Caco-2 (cell line): ENCODE measurements around the gene USP24. TPM values are rescaled to one million over a fixed set of nuclear protein-coding genes. Genes with fewer than 3 reads are reported as not detected.

ENCODE experiments used
- BruUV-seq: library from RNA; stranded (reverse); fragments of 400-500 nt; replicated peaks from 2 replicates; lab custom pipeline; 2021; lab: Mats Ljungman, UMichigan
- CTCF ChIA-PET: fragments of 300-600 bp; sonication (Branson Sonifier 250); formaldehyde crosslinking; loops from one replicate; lab custom pipeline; 2022; ENCODE audit warnings: antibody characterized with exemption; lab: Charles Lee
- POLR2A ChIA-PET: fragments of 300-600 bp; sonication (Branson Sonifier 250); formaldehyde crosslinking; loops from one replicate; lab custom pipeline; 2022; ENCODE audit warnings: antibody characterized with exemption; lab: Charles Lee
- DNase-seq, 2 experiments: peaks; one replicate each; pipeline versions ENCODE4 v3.0.0 to v3.0.0-alpha.2; 2020 to 2022
- H3K27me3 ChIP-seq: replicated peaks from 2 replicates; pipeline ENCODE4 v1.6.0; 2011; ENCODE audit warnings: low read length; ENCODE audit not compliant: control insufficient read depth, insufficient read depth
- H3K36me3 ChIP-seq: 2 replicates; pipeline ENCODE4 v1.5.1; 2011; ENCODE audit warnings: low read length; ENCODE audit not compliant: control insufficient read depth, insufficient read depth
- H3K4me1 ChIP-seq: fragments of 250-450 bp; sonication (Bioruptor Pico); 2 replicates; pipeline ENCODE4 v1.5.1; 2020; ENCODE audit warnings: mild to moderate bottlenecking
- H3K4me3 ChIP-seq: 2 replicates; pipeline ENCODE4 v1.5.1; 2011; ENCODE audit warnings: low read depth, mild to moderate bottlenecking, control low read depth, low read length
- H3K9me3 ChIP-seq: fragments of 250-450 bp; sonication (Bioruptor Pico); 2 replicates; pipeline ENCODE4 v1.5.1; 2020; ENCODE audit warnings: mild to moderate bottlenecking, moderate library complexity
- H3K27ac Mint-ChIP-seq: one replicate; pipeline ENCODE4 v1.8.0; 2022; ENCODE audit warnings: mixed read lengths; ENCODE audit not compliant: unreplicated experiment
- H3K27me3 Mint-ChIP-seq: one replicate; pipeline ENCODE4 v1.8.0; 2022; ENCODE audit warnings: mixed read lengths; ENCODE audit not compliant: insufficient read depth, unreplicated experiment
- H3K36me3 Mint-ChIP-seq: one replicate; pipeline ENCODE4 v1.8.0; 2022; ENCODE audit warnings: mild to moderate bottlenecking, mixed read lengths; ENCODE audit not compliant: insufficient read depth, unreplicated experiment
- H3K4me1 Mint-ChIP-seq: one replicate; pipeline ENCODE4 v1.8.0; 2022; ENCODE audit warnings: low read depth, mixed read lengths; ENCODE audit not compliant: unreplicated experiment
- H3K4me3 Mint-ChIP-seq: one replicate; pipeline ENCODE4 v1.8.0; 2022; ENCODE audit warnings: mild to moderate bottlenecking, moderate library complexity, mixed read lengths; ENCODE audit not compliant: unreplicated experiment
- H3K9me3 Mint-ChIP-seq: one replicate; pipeline ENCODE4 v1.8.0; 2022; ENCODE audit warnings: mixed read lengths; ENCODE audit not compliant: unreplicated experiment
- intact Hi-C: fragments of 100-400 bp; cut with micrococcal nuclease; formaldehyde crosslinking; loops from one replicate; pipeline ENCODE4 v1.10.0; 2022; ENCODE audit not compliant: unreplicated experiment
- total RNA-seq: library from RNA; stranded (reverse); gene quantifications from 2 replicates; pipeline ENCODE4 v1.2.3, GENCODE V29; 2022
- TF ChIP-seq, protein P1 (sequence below), 2 experiments: fragments of 200-600 bp in 1 of 2; IDR thresholded peaks; 1 replicate in 1 of 2; 2 replicates in 1 of 2; pipeline versions ENCODE4 v1.5.1 to v1.8.0; 2011 to 2022; ENCODE audit warnings: antibody characterized with exemption in 1 of 2, control low read depth in 1 of 2, inconsistent platforms in 1 of 2, low read depth in 1 of 2, low read length in 1 of 2, mild to moderate bottlenecking in 1 of 2, moderate library complexity in 1 of 2; ENCODE audit not compliant: insufficient read depth in 1 of 2, severe bottlenecking in 1 of 2, unreplicated experiment in 1 of 2

USP24 gene
- total RNA-seq, 1 experiment from 2014 or later = 34.7 TPM

DNA sequence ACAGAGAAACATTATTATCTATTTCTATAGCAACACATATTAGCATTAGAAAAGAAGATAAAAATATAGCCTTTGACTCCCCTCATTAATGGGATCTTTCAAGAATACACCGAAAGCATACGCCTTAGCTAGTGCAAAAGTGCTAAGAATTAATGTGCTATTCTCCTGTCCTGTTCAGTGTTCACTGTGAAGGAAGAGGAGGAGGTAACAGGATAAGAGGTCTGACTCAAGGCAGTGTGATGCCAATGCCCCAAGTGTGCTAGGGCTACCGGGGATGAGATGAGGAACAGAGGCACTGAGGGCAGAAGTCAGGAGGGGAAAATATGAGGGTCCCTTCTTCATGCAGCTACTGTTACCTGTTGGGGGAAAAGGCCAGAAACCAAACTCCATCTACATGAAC, 43.5 kb downstream of the USP24 start:
- CTCF ChIA-PET = no interaction called here

DNA sequence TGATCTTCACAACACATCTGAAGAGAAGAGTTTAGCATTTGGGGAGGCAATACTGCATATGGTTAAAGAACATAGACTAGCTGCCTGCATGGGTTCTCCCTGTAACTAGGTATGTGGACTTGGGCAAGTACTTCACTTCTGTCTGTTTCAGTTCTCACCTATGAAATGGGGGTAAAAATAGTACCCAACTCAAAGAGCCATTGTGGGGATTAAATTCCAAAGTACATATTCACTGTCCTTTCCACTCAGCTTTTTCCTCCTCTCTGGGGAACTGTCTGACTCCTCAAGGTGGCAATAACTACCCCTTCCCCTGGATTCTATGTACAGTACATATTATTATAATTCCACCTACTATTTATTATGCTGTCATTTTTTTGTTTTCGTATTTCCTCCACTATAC, 44.7 kb downstream of the USP24 start:
- H3K27me3 Mint-ChIP-seq = no peaks in the 10 kb centered on the region
- no peaks in the 10 kb centered on the region for H3K9me3 Mint-ChIP-seq
- no peak for DNase-seq
- Histone ChIP-seq H3K27me3 (no peaks in the 10 kb centered on the region), H3K4me3 (no peak overlapping the region), H3K4me1 (no peaks in the 10 kb centered on the region), H3K36me3 (no peaks in the 10 kb centered on the region; the same call in 1 of the 2 replicates), H3K9me3 (no peaks in the 10 kb centered on the region)
- no peak overlapping the region for H3K27ac Mint-ChIP-seq
- H3K4me1 Mint-ChIP-seq = no peaks in the 10 kb centered on the region
- ChIA-PET CTCF (no interaction called here), POLR2A (no interaction called here)
- no TSS peak for BruUV-seq
- TF ChIP-seq, protein P1, sequence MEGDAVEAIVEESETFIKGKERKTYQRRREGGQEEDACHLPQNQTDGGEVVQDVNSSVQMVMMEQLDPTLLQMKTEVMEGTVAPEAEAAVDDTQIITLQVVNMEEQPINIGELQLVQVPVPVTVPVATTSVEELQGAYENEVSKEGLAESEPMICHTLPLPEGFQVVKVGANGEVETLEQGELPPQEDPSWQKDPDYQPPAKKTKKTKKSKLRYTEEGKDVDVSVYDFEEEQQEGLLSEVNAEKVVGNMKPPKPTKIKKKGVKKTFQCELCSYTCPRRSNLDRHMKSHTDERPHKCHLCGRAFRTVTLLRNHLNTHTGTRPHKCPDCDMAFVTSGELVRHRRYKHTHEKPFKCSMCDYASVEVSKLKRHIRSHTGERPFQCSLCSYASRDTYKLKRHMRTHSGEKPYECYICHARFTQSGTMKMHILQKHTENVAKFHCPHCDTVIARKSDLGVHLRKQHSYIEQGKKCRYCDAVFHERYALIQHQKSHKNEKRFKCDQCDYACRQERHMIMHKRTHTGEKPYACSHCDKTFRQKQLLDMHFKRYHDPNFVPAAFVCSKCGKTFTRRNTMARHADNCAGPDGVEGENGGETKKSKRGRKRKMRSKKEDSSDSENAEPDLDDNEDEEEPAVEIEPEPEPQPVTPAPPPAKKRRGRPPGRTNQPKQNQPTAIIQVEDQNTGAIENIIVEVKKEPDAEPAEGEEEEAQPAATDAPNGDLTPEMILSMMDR (IDR thresholded peaks at IDR 0.05; ENCODE audit: insufficient read depth in 1 of 2, low read depth in 1 of 2, low read length in 1 of 2, severe bottlenecking in 1 of 2, unreplicated experiment in 1 of 2) = no peak
- H3K4me3 Mint-ChIP-seq = no peak overlapping the region
- H3K36me3 Mint-ChIP-seq = peaks cover 37% of the 10 kb centered on the region
- intact Hi-C loops = no loop called here

More for the DNA sequence above, 43.5 kb downstream of the USP24 start:
- intact Hi-C loops = no loop called here
- H3K4me3 Mint-ChIP-seq = no peak overlapping the region
- no peaks in the 10 kb centered on the region for H3K27me3 Mint-ChIP-seq
- peaks cover 32% of the 10 kb centered on the region for H3K36me3 Mint-ChIP-seq
- no TSS peak for BruUV-seq
- no peaks in the 10 kb centered on the region for H3K4me1 ChIP-seq
- H3K27ac Mint-ChIP-seq = no peak overlapping the region
- DNase-seq = no peak
- no peaks in the 10 kb centered on the region for H3K27me3 ChIP-seq
- H3K4me3 ChIP-seq = no peak overlapping the region
- no peaks in the 10 kb centered on the region for H3K4me1 Mint-ChIP-seq
- TF ChIP-seq, protein P1 (IDR thresholded peaks at IDR 0.05; ENCODE audit: insufficient read depth in 1 of 2, low read depth in 1 of 2, low read length in 1 of 2, severe bottlenecking in 1 of 2, unreplicated experiment in 1 of 2) = no peak
- POLR2A ChIA-PET = no interaction called here
- no peaks in the 10 kb centered on the region; the same call in 1 of the 2 replicates for H3K36me3 ChIP-seq
- no peaks in the 10 kb centered on the region for H3K9me3 ChIP-seq
- H3K9me3 Mint-ChIP-seq = no peaks in the 10 kb centered on the region

DNA sequence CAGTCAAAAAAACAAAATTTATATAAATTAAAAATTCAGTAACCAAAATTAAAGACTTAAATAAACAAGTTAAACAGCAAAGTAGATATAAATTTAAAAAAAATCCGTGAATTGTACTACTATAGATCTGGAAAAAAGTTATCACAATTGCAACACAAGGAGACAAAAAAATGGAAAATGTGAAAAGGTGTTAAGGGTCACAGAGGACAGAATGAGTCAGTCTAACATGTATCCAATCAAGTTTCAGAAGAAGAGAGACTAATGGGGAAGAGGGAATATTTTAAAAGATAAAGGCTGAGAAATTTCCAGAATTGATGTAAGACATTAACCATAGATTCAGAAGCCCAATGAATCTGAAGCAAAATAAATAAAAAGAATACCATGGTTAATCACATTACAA, 46.0 kb downstream of the USP24 start:
- TF ChIP-seq, protein P1 (IDR thresholded peaks at IDR 0.05; ENCODE audit: insufficient read depth in 1 of 2, low read depth in 1 of 2, low read length in 1 of 2, severe bottlenecking in 1 of 2, unreplicated experiment in 1 of 2) = no peak
- ChIA-PET POLR2A (no interaction called here), CTCF (no interaction called here)
- peaks cover 46% of the 10 kb centered on the region for H3K36me3 Mint-ChIP-seq
- no TSS peak for BruUV-seq
- H3K27me3 ChIP-seq = no peaks in the 10 kb centered on the region
- no peak overlapping the region for H3K4me3 Mint-ChIP-seq
- intact Hi-C loops = no loop called here
- no peak overlapping the region for H3K4me3 ChIP-seq
- H3K27ac Mint-ChIP-seq = no peak overlapping the region
- H3K4me1 Mint-ChIP-seq = no peaks in the 10 kb centered on the region
- no peaks in the 10 kb centered on the region for H3K9me3 ChIP-seq
- H3K9me3 Mint-ChIP-seq = no peaks in the 10 kb centered on the region
- H3K27me3 Mint-ChIP-seq = no peaks in the 10 kb centered on the region
- H3K4me1 ChIP-seq = no peaks in the 10 kb centered on the region
- no peak for DNase-seq
- H3K36me3 ChIP-seq = no peaks in the 10 kb centered on the region; the same call in 1 of the 2 replicates
